Stimulated activated naive CD8-positive, alpha-beta T cell treated with anti-CD3 and anti-CD28 coated beads, Interleukin-15, Interleukin-2, amounts not matched to agents 100 U/mL and 50 U/mL, for 24 hours (primary cell): ENCODE measurements around the gene PAPSS1.
A peak's percentile ranks its signal among the peaks of the same experiment; 100 is the strongest.
"Not testable (repeated sequence)": the region's sequence is repeated elsewhere in the genome, so short reads cannot be mapped to it uniquely, and the experiment has no call there.

ENCODE experiments used
- ATAC-seq: fragments of 150-1000 bp; cut with Tn5 transposase; one replicate; pipeline ENCODE4 v1.10.0; 2021
- DNase-seq: peaks from one replicate; pipeline ENCODE4 v3.0.0; 2021

The PAPSS1 gene

GRCh38 chr4:107689912-107690587, 30.0 kb downstream of the PAPSS1 start:
- peak; percentile 91 for ATAC-seq
- no peak for DNase-seq

GRCh38 chr4:107688421-107688820, 31.6 kb downstream of the PAPSS1 start:
- no peak for DNase-seq
- no peak for ATAC-seq

GRCh38 chr4:107685740-107686139, 34.3 kb downstream of the PAPSS1 start:
- DNase-seq: no peak
- no peak for ATAC-seq

GRCh38 chr4:107683873-107684272, 36.2 kb downstream of the PAPSS1 start:
- DNase-seq (no peak), ATAC-seq (no peak)

DNA sequence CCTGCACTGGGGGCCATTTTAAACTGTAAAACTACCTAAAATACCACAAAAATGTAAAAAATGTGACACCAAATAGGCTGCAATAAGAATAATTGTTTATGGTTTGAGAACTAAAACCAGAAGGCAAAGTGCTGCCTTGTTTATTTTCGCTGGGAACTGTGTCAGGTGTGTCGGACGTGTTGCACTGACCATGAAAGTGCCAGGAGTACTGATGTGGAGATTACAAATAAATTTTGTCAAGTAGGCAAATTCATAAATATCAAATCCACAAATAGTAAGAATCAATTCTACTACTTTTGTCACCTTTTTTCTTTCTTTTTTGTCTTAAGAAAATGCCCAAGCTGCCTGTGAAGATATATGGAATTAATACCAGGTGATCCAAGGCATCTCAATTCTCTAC, 37.7 kb downstream of the PAPSS1 start:
- no peak for DNase-seq
- ATAC-seq: no peak

DNA sequence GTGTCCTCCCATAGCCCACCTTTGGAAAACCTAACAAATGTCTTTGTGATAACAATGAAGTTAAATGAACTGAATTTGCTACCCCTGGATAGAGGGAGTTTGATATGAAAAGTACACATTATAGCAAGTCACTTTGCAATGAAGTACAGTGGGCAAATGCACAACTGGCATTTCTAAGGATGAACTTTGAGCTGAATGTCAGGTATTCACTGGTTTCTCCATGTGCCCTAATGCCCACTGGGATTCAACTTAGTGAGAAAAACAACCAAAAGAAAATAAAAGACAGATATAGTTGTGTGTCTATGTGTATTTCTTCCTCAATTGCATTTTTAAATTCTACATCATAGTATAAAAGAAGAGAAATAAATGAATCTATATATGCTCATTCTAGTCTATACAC, 51.0 kb downstream of the PAPSS1 start:
- DNase-seq: no peak
- no peak for ATAC-seq

DNA sequence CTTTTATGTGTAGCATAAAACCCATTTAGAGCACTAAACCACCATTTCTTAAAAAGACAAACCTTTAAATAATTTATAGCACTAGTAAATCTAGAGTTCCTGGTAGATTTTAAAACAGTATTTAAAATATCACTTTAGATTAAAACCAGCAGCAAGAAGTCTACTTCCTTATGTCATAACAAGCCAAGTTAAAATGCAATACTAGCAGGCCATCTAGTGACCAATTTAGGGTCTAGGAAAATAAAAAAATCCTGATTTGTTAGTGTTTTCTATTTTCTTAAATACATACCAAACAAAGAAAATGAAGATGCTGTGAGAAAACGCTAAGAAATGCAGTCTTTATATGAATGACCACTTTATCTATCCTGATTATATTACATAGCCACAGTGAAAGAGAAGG, 53.9 kb downstream of the PAPSS1 start:
- ATAC-seq: no peak
- no peak for DNase-seq

DNA sequence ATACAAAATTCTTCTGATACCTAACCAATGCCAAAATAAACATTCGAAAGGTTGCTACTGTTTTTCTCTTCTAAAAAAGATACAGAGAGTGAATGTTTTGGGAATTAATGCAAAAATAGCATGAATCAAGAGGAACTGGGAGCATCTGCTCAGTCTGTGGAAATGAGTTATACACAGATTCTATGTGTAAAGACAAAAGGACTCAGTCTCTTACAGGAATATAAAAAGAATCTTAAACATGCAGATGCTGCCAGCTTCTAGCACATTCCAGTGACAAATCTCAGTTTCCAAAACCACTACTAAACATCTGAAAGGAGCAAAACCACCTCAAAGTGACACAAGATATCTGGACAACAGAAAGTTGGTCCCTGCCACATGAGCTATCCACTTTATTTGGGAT, 55.0 kb downstream of the PAPSS1 start:
- ATAC-seq (no peak), DNase-seq (no peak)

DNA sequence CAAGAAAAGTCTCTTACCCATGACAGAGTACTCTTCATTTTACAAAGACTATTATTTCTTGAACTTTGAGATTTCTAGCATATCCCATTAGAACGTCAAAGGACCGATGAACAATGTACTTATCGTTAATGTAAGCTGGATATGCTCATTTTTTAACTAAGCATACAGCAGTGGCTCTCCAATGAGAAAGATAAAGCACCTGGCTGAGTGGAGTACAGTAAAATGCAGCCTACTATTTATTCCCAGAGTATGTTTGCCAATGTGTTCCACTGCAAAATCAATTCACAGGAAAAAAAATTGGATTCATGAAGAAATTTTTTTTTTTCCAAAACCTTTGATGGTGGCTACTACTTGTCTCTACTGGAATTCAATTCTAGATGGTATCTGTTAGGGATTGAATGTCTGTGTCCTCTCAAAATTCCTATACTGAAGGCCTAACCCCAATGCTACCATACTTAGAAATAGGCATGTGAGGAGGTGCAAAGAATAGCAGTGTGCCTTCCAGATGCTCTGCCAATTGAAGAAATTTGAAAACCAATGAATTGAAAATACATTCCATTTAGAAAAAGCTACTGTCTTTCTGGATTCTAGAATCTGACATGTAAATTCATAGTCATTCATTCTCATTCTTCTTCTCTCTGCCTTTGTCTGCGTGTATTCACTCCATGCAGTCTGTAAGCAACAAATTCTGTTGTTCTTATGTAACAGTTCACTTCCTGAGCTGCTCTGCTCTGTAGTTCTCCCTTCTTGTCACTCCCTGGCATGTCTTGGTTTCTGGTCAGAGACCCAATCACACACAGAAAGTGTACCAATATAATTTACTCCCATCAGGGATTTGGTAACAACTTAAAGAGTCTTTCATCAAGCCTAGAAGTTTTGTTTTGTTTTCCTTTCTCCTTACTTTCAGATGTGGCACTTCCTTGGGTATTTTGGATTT, 61.4 kb downstream of the PAPSS1 start:
- DNase-seq (no peak), ATAC-seq (no peak)

- ATAC-seq (no peak), DNase-seq (no peak)
These were observed 64.7 kb downstream of the PAPSS1 start for GRCh38 chr4:107655289-107655688.

GRCh38 chr4:107654694-107655093, 65.3 kb downstream of the PAPSS1 start:
- ATAC-seq (no peak), DNase-seq (no peak)

DNA sequence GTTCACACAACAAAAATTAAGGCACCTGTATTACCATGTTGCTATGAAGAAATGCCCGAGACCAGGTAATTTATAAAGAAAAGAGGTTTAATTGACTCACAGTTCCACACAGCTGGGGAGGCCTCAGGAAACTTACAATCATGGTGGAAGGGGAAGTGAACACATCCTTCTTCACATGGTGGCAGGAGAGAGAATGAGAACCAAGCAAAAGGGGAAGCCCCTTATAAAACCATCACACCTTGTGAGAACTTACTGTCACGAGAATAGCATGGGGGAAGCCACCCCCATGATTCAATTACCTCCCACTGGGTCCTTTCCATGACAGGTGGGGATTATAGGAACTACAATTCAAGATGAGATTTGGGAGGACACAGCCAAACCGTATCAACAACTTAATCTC, 68.6 kb downstream of the PAPSS1 start:
- not testable (repeated sequence) for DNase-seq, ATAC-seq

GRCh38 chr4:107650251-107650650, 69.8 kb downstream of the PAPSS1 start:
- no peak for DNase-seq
- no peak for ATAC-seq

DNA sequence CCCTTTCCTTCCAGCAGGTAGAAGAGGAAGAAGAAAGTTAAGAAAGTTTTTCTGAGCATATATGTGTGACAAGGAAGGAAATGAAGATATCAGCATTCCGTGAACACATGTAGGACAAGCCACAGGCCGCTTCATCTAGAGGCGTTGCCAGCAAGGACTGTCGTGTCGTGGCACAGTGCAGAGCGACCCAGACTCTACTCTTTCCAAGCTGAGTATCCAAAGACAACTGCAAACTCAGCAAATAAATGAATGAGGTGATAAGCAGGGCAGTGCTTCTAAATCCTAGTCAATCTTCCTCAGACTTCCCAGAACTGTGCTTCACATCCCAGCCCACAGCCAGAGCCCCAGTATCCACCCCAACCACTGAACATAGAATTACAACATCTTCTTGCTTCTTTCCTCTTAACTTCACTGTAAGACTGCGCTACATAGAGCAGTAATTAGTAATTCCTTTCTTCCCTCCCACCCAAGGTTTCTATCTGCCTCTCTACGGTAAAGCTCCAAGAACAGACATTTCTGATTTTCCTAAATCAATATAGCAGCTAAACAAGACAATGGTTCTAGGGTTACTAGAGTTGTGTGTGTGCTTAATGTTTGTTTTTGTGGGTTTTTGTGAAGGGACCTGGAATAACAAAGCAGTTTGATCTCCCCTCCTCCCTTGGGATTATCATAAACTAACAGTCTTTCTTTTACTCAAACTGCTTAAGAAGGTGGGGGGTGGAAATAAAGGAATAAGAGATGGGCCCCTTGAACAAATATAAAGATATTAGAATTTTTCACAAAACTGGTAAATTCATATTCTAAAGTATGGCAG, 71.6 kb downstream of the PAPSS1 start:
- ATAC-seq: no peak
- DNase-seq: no peak

DNA sequence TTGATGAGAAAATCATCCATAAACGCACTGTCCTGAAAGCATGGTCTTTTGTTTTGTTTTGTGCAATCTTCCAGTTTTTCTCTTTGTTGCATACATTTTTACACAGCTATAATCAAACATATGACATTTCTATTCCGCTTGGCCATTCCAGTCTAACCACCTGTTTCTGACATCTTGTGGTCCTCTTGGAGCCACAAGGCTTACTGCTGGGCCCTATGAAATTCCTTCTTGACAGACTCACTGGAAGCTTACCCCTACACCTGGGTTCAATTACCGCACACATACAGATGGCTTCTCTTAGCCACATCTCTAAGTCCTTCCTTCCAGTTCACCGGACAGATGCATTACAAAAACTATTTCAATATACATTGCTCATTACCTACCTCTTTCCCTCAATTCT, 72.4 kb downstream of the PAPSS1 start:
- no peak for ATAC-seq

DNA sequence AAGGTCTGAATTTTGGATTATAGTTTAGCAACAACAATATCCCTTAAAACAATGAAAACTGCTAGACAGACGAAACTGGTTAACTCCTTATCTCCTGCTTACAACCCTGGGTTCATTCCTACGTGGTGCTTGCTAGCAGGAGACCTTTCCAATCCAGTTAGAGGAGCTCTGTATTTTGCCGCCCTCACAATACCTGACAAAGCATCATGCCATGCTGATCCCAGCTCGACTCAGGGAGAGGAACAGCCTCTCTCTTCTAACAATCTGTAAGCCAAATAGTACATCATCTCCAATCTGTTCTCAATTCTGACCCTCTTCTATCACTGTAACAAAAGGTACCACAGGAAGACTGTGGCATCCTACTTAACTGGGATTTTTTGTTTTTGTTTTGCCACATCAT, 74.4 kb downstream of the PAPSS1 start:
- DNase-seq: no peak
- no peak for ATAC-seq

More for the DNA sequence above, 72.4 kb downstream of the PAPSS1 start:
- DNase-seq: no peak

GRCh38 chr4:107643021-107643420, 77.0 kb downstream of the PAPSS1 start:
- DNase-seq (no peak), ATAC-seq (no peak)

- ATAC-seq: no peak
- DNase-seq: no peak
These were observed 79.2 kb downstream of the PAPSS1 start for GRCh38 chr4:107640878-107641277.

DNA sequence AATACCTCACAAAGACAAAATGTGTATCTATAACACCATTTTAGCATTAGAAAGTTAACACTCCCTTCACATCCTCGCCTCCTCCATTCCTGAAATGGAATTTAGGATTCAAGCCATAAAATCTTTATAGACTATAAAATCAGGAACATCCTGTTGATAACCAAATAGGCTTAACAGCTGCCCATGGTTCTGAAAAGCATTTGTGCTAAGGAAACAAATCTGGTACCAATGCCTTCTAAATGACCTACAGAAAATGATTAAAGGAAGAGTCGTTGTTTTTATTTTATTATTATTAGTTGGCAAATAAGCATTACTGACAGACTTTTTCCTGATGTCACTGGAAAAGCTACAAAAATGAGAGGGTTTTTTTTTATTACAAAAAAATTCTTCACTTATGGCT, 79.8 kb downstream of the PAPSS1 start:
- no peak for ATAC-seq
- DNase-seq: no peak

GRCh38 chr4:107635735-107636134, 84.3 kb downstream of the PAPSS1 start:
- DNase-seq (no peak), ATAC-seq (no peak)

- no peak for DNase-seq
- ATAC-seq: no peak
These were observed 88.5 kb downstream of the PAPSS1 start for GRCh38 chr4:107631560-107631959.

DNA sequence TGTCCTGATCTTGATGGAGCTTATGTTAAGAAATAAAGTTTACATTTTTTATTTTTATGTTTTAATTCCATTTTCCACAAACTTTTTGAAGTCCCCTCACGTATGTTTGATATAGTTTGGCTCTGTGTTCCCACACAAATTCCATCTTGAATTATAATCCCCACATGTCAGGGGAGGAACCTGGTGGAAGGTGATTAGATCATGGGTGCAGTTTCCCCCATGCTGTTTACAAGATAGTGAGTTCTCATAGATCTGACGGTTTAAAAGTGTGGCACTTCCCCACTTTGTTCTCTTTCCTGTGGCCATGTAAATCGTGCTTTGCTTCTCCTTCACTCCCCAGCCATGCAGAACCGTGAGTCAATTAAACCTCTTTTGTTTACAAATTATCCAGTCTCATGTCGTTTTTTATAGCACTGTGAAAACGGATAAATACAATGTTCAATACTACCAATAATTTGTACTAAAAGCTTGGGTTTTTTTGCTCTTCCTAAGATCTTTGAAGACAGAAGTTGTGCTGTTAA, 89.8 kb downstream of the PAPSS1 start:
- DNase-seq (no peak), ATAC-seq (no peak)
